T-helper 1 cell treated with Interleukin-12 subunit alpha and Interleukin-12 subunit beta and Interleukin-4 antibody, amounts not matched to agents 30 μg/mL and 1 μg/mL, for 36 hours (primary cell): Measurements from ENCODE around the gene PLOD2.

Experiments
- H3K27ac Mint-ChIP-seq: one replicate; pipeline ENCODE4 v1.8.0; 2021; ENCODE audit warnings: mild to moderate bottlenecking, mixed read lengths
- H3K27me3 Mint-ChIP-seq: one replicate; pipeline ENCODE4 v1.8.0; 2021; ENCODE audit warnings: low read depth, mixed read lengths
- H3K36me3 Mint-ChIP-seq: one replicate; pipeline ENCODE4 v1.8.0; 2021; ENCODE audit warnings: low read depth, mixed read lengths
- H3K4me1 Mint-ChIP-seq: one replicate; pipeline ENCODE4 v1.8.0; 2021; ENCODE audit warnings: low read depth, mixed read lengths
- H3K4me3 Mint-ChIP-seq: one replicate; pipeline ENCODE4 v1.8.0; 2021; ENCODE audit warnings: mild to moderate bottlenecking, moderate library complexity, mixed read lengths
- H3K9me3 Mint-ChIP-seq: one replicate; pipeline ENCODE4 v1.8.0; 2021; ENCODE audit warnings: mixed read lengths

The PLOD2 gene

DNA sequence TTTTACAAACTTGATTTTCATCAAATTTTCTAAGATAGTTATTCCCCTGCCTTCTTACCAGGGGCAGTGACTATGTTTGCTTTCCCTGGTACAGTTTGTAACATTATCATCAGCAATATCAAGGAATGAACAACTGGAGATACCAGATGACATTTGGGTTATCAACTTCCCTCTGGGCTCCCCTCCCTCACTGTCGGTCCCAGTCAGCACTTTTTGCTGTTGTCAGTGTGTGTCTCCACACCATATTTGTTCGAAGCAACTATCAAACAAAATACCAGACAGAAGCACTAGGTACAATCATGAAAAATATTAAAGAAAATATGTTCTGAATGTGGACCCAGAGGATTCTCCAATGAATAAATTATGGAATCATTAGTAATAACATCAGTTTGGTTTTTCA, 75.3 kb downstream of the PLOD2 start:
- no peaks in the 10 kb centered on the region for H3K36me3 Mint-ChIP-seq
- no peaks in the 10 kb centered on the region for H3K4me1 Mint-ChIP-seq
- H3K9me3 Mint-ChIP-seq: no peaks in the 10 kb centered on the region
- H3K27ac Mint-ChIP-seq: no peak overlapping the region
- no peak overlapping the region for H3K4me3 Mint-ChIP-seq
- H3K27me3 Mint-ChIP-seq: no peaks in the 10 kb centered on the region

GRCh38 chr3:146080578-146080977, 80.4 kb downstream of the PLOD2 start:
- Mint-ChIP-seq H3K9me3 (no peaks in the 10 kb centered on the region), H3K27ac (no peak overlapping the region), H3K36me3 (no peaks in the 10 kb centered on the region), H3K4me3 (no peak overlapping the region), H3K4me1 (no peaks in the 10 kb centered on the region), H3K27me3 (no peaks in the 10 kb centered on the region)

GRCh38 chr3:146078031-146078430, 83.0 kb downstream of the PLOD2 start:
- H3K36me3 Mint-ChIP-seq: no peaks in the 10 kb centered on the region
- no peak overlapping the region for H3K27ac Mint-ChIP-seq
- no peaks in the 10 kb centered on the region for H3K27me3 Mint-ChIP-seq
- no peaks in the 10 kb centered on the region for H3K4me1 Mint-ChIP-seq
- H3K9me3 Mint-ChIP-seq: no peaks in the 10 kb centered on the region
- no peak overlapping the region for H3K4me3 Mint-ChIP-seq

DNA sequence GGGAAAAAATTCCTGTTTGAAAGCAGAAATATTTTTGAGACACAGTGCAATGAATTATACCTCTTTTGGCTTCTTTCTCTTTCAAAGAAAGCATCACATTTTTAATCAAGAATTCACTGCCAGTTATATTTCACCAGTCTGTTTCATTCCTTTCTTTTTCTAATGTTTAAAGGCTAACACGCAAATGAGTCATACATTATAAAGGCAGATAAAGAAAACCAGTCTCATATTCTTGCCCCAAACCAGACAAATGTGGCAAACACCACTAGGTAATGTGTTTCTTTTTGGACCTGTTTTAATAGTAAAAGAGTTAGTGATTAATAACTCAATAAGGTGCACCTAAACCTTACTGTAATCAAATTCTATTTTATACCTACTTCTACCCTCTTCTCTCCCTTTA, 83.8 kb downstream of the PLOD2 start:
- no peaks in the 10 kb centered on the region for H3K9me3 Mint-ChIP-seq
- H3K27me3 Mint-ChIP-seq: no peaks in the 10 kb centered on the region
- no peaks in the 10 kb centered on the region for H3K4me1 Mint-ChIP-seq
- no peaks in the 10 kb centered on the region for H3K36me3 Mint-ChIP-seq
- no peak overlapping the region for H3K27ac Mint-ChIP-seq
- no peak overlapping the region for H3K4me3 Mint-ChIP-seq

- no peaks in the 10 kb centered on the region for H3K9me3 Mint-ChIP-seq
- no peaks in the 10 kb centered on the region for H3K4me1 Mint-ChIP-seq
- H3K4me3 Mint-ChIP-seq: no peak overlapping the region
- no peaks in the 10 kb centered on the region for H3K27me3 Mint-ChIP-seq
- H3K36me3 Mint-ChIP-seq: no peaks in the 10 kb centered on the region
- no peak overlapping the region for H3K27ac Mint-ChIP-seq
These were observed 88.2 kb downstream of the PLOD2 start for GRCh38 chr3:146072824-146073223.

DNA sequence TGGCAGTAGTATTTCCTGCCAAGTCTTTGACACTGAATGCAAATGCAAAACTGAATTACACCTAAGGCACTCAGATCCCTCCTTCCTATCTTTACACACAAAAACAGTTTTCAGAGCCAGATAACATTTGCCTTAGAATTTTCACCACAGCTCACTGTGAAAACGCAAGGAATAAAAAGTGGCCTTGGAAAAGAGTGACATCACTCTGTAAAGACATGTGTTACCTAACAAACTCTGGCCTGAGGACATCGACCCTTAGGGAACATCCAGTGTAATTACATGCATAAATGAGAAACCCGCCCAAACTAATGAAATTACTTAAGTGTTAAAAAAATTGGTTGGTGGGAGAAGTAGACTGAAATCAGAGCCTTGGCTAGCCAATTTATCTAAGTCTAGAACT, 88.9 kb downstream of the PLOD2 start:
- Mint-ChIP-seq H3K4me3 (no peak overlapping the region), H3K27ac (no peak overlapping the region), H3K27me3 (no peaks in the 10 kb centered on the region), H3K9me3 (no peaks in the 10 kb centered on the region), H3K4me1 (no peaks in the 10 kb centered on the region), H3K36me3 (no peaks in the 10 kb centered on the region)

- H3K4me1 Mint-ChIP-seq: no peaks in the 10 kb centered on the region
- H3K27ac Mint-ChIP-seq: no peak overlapping the region
- no peaks in the 10 kb centered on the region for H3K9me3 Mint-ChIP-seq
- no peaks in the 10 kb centered on the region for H3K27me3 Mint-ChIP-seq
- H3K36me3 Mint-ChIP-seq: no peaks in the 10 kb centered on the region
- no peak overlapping the region for H3K4me3 Mint-ChIP-seq
These were observed 89.4 kb downstream of the PLOD2 start for GRCh38 chr3:146071632-146072031.

DNA sequence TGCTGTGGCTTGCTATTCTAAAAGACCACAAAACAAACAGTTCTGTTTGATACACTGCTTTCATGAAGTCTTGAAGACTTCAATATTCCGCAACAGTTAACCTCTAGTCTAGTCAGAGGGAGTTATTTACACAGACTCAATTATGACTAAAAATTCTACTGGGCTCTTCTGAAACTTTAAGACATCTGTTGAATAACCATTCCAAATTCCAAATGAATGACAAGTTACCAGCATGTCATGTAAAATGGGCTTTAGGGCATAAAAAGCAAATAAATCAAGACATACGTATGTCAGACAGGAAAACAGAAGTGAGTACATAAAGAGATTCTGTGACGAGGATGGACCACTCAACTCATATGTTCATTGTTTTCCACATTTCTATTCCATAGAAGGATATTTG, 93.9 kb downstream of the PLOD2 start:
- Mint-ChIP-seq H3K9me3 (no peaks in the 10 kb centered on the region), H3K27ac (no peak overlapping the region), H3K4me3 (no peak overlapping the region), H3K4me1 (no peaks in the 10 kb centered on the region), H3K36me3 (no peaks in the 10 kb centered on the region), H3K27me3 (no peaks in the 10 kb centered on the region)

DNA sequence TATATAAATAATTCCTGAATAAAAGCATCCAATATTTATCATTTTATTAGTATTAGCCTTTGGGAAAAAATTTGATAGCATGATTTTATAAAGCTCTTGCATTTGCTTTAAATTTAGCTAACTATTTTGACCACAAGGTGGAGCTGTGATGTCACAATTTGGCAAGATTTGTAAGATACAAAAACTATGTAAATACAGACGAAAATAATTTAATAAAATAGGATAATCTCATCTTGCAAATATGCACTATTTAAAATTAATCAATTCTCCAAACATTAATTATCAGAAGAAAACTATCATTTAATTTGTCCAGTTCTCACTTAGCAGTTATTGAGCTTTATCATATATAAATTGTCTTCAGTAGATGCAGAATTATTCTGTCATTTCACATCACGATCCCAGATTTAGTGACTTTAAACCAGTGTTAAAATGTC, 95.4 kb downstream of the PLOD2 start:
- Mint-ChIP-seq H3K27ac (no peak overlapping the region), H3K27me3 (no peaks in the 10 kb centered on the region), H3K36me3 (no peaks in the 10 kb centered on the region), H3K4me3 (no peak overlapping the region), H3K4me1 (no peaks in the 10 kb centered on the region), H3K9me3 (no peaks in the 10 kb centered on the region)

DNA sequence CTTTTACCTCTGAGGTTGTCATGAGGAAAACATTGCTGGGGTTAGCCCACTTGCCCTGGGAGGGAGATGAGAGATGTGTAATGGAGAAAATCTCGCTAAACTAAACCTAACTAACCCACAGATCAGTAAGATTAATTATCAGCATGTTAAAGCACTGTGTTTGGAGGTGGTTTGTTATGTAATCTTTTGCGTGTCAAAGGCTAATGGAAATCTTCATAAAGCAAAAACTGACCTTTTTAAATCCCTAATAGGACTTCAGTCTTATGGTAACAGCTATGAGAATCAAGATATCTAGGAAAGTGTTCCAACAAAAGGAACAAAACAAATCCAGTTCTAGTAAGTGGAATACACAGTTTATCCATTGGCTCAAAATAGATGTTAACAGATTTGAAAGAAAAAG, 102.7 kb downstream of the PLOD2 start:
- no peaks in the 10 kb centered on the region for H3K27me3 Mint-ChIP-seq
- no peaks in the 10 kb centered on the region for H3K9me3 Mint-ChIP-seq
- no peak overlapping the region for H3K27ac Mint-ChIP-seq
- H3K36me3 Mint-ChIP-seq: no peaks in the 10 kb centered on the region
- H3K4me3 Mint-ChIP-seq: no peak overlapping the region
- H3K4me1 Mint-ChIP-seq: no peaks in the 10 kb centered on the region

DNA sequence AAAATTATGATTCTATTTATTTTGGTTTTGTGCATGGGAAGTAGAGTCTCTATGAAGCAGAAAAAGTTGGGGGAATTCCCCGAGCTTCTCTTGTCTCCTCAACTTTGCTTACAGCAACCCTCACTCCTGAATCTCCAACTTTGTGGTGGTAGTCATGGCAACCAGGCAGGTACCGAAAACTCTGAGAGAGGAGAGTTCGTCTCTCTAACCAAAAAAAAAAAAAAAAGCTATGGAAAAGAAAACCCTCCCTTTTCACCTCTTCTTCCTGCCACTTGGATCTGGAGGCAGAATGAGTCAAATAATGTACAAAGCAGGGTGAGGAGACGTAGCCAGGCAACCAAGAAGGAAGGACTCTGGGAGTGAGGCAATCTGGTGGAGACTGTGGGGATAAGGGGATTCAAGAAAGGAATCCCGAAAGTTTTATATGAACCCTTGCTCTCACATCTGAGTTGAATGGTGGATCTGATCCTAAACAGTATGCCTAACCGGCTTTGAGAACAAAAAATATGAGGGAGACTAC, 108.1 kb downstream of the PLOD2 start:
- Mint-ChIP-seq H3K27ac (no peak overlapping the region), H3K4me3 (no peak overlapping the region), H3K4me1 (no peaks in the 10 kb centered on the region)

GRCh38 chr3:146052056-146052790, 108.8 kb downstream of the PLOD2 start:
- H3K27me3 Mint-ChIP-seq: no peaks in the 10 kb centered on the region
- no peaks in the 10 kb centered on the region for H3K4me1 Mint-ChIP-seq
- no peaks in the 10 kb centered on the region for H3K9me3 Mint-ChIP-seq
- H3K27ac Mint-ChIP-seq: no peak overlapping the region
- H3K36me3 Mint-ChIP-seq: no peaks in the 10 kb centered on the region
- H3K4me3 Mint-ChIP-seq: no peak overlapping the region

More for the DNA sequence above, 108.1 kb downstream of the PLOD2 start:
- Mint-ChIP-seq H3K27me3 (no peaks in the 10 kb centered on the region), H3K36me3 (no peaks in the 10 kb centered on the region), H3K9me3 (no peaks in the 10 kb centered on the region)

- Mint-ChIP-seq H3K27ac (no peak overlapping the region), H3K27me3 (no peaks in the 10 kb centered on the region), H3K36me3 (no peaks in the 10 kb centered on the region), H3K4me1 (no peaks in the 10 kb centered on the region), H3K4me3 (no peak overlapping the region), H3K9me3 (no peaks in the 10 kb centered on the region)
These were observed 110.3 kb downstream of the PLOD2 start for GRCh38 chr3:146050691-146051090.

DNA sequence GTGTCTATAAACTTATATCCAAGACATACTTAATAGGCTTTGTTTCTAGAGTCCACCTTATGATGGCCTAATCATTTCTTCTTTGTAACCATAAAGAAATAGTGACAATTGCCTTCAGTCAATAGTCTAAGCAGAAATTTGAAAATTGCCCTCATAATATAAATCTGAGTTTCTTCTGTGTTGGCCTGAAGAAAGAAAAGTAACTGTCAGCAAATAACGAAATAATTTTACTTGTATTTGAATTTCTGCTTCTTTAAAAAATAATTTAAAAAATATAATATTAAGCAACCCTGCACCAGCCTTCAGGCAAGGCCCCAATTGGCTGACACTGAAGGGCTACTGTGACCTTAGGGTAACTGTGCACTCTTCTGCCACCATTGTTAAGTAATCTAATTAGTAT, 113.5 kb downstream of the PLOD2 start:
- Mint-ChIP-seq H3K9me3 (no peaks in the 10 kb centered on the region), H3K4me1 (no peaks in the 10 kb centered on the region), H3K4me3 (no peak overlapping the region), H3K27me3 (no peaks in the 10 kb centered on the region), H3K27ac (no peak overlapping the region), H3K36me3 (no peaks in the 10 kb centered on the region)

DNA sequence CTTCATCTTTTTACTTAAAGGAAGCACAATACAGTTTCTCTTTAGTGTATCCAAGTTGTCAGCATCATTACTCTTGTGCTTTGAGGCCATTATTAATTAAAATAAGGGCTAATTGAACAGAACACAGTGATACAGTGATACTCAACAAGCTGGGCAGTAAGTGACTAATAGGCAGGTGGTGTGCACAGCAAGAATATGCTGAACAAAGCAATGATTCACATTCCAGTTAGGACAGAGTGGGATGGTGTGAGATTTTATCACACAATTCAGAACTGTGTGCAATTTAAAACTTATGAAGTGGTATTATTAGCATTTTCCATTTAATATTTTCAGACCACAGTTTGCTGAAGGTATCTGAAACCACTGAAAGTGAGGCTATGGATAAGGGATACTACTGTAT, 116.9 kb downstream of the PLOD2 start:
- Mint-ChIP-seq H3K36me3 (no peaks in the 10 kb centered on the region), H3K27me3 (no peaks in the 10 kb centered on the region), H3K4me1 (no peaks in the 10 kb centered on the region), H3K4me3 (no peak overlapping the region), H3K27ac (no peak overlapping the region), H3K9me3 (no peaks in the 10 kb centered on the region)

DNA sequence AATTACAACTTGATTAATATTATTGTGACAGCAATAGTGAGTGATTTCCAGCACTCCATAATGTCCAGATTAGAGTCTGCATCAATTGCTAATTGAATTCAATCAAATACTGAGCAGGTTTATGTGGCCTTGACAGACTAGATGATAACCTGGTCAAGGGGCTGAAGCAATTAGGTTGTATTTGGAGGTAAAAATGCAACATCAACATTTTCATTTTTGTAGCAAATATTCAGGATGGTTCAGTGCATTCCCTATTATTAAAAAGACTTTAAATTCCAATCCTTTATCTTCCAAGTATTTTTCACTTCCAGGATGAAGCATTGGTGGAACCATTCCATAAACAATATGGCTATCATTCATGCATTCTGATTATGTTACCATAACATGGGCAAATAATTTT, 120.4 kb downstream of the PLOD2 start:
- no peaks in the 10 kb centered on the region for H3K36me3 Mint-ChIP-seq
- H3K27me3 Mint-ChIP-seq: no peaks in the 10 kb centered on the region
- no peaks in the 10 kb centered on the region for H3K9me3 Mint-ChIP-seq
- H3K27ac Mint-ChIP-seq: no peak overlapping the region
- no peak overlapping the region for H3K4me3 Mint-ChIP-seq
- no peaks in the 10 kb centered on the region for H3K4me1 Mint-ChIP-seq
